ENCODE data around the gene KMO.

The KMO gene

GRCh38 chr1:241542199-241542907 lies 10.2 kb downstream of the KMO start:
- DNase-seq: no peak

GRCh38 chr1:241548008-241548407 lies 15.8 kb downstream of the KMO start:
- no peak for DNase-seq

GRCh38 chr1:241550318-241550717 lies 18.1 kb downstream of the KMO start:
- DNase-seq: no peak

- no peak for DNase-seq
These were observed 19.8 kb downstream of the KMO start for GRCh38 chr1:241551759-241552638.

GRCh38 chr1:241553886-241554592 lies 21.9 kb downstream of the KMO start:
- no peak for DNase-seq

GRCh38 chr1:241555526-241555925 lies 23.3 kb downstream of the KMO start:
- no peak for DNase-seq

- no peak for DNase-seq
These were observed 24.9 kb downstream of the KMO start for GRCh38 chr1:241557031-241557430.

GRCh38 chr1:241557551-241558193 lies 25.5 kb downstream of the KMO start:
- DNase-seq: no peak

GRCh38 chr1:241560146-241560848 lies 28.1 kb downstream of the KMO start:
- no peak for DNase-seq

GRCh38 chr1:241560849-241561187 lies 28.6 kb downstream of the KMO start:
- DNase-seq: no peak

- DNase-seq: no peak
These were observed 37.7 kb downstream of the KMO start for GRCh38 chr1:241569848-241570247.

- no peak for DNase-seq
These were observed 42.0 kb downstream of the KMO start for GRCh38 chr1:241574154-241574553.

GRCh38 chr1:241579434-241579833 lies 47.3 kb downstream of the KMO start:
- no peak for DNase-seq

GRCh38 chr1:241582921-241583321 lies 50.7 kb downstream of the KMO start:
- DNase-seq: no peak

- DNase-seq: no peak
These were observed 54.8 kb downstream of the KMO start for GRCh38 chr1:241586905-241587512.

- DNase-seq: no peak
These were observed 57.3 kb downstream of the KMO start for GRCh38 chr1:241589521-241589920.

GRCh38 chr1:241590719-241591118 lies 58.5 kb downstream of the KMO start:
- no peak for DNase-seq

- DNase-seq: no peak
These were observed 59.1 kb downstream of the KMO start for GRCh38 chr1:241591317-241591716.

- no peak for DNase-seq
These were observed 59.6 kb downstream of the KMO start for GRCh38 chr1:241591736-241592135.

- no peak for DNase-seq
These were observed 60.2 kb downstream of the KMO start for GRCh38 chr1:241592273-241592958.

GRCh38 chr1:241593186-241593585 lies 61.0 kb downstream of the KMO start:
- DNase-seq: no peak

GRCh38 chr1:241596633-241597032 lies 64.5 kb downstream of the KMO start:
- DNase-seq: no peak

All from NCI-H446 treated with DMSO at 0.1 percent for 48 hours (cell line).